T-helper 2 cell treated with Interferon-gamma antibody and Interleukin-4, amounts not matched to agents 5 μg/mL and 100 μg/mL, for 36 hours (primary cell): ENCODE data around the gene MSMB.
"Not testable (repeated sequence)": the region's sequence is repeated elsewhere in the genome, so short reads cannot be mapped to it uniquely, and the experiment has no call there.

Experiments used
- DNase-seq: peaks from one replicate; pipeline ENCODE4 v3.0.0; 2021; ENCODE audit warnings: low spot score
- H3K27ac Mint-ChIP-seq: one replicate; pipeline ENCODE4 v1.8.0; 2021; ENCODE audit warnings: mild to moderate bottlenecking, mixed read lengths
- H3K27me3 Mint-ChIP-seq: one replicate; pipeline ENCODE4 v1.8.0; 2021; ENCODE audit warnings: low read depth, mixed read lengths
- H3K36me3 Mint-ChIP-seq: one replicate; pipeline ENCODE4 v1.8.0; 2021; ENCODE audit warnings: low read depth, mixed read lengths
- H3K4me1 Mint-ChIP-seq: one replicate; pipeline ENCODE4 v1.8.0; 2021; ENCODE audit warnings: low read depth, mixed read lengths
- H3K4me3 Mint-ChIP-seq: one replicate; pipeline ENCODE4 v1.8.0; 2022; ENCODE audit warnings: mild to moderate bottlenecking, moderate library complexity, mixed read lengths
- H3K9me3 Mint-ChIP-seq: one replicate; pipeline ENCODE4 v1.8.0; 2021; ENCODE audit warnings: mixed read lengths

MSMB gene

DNA sequence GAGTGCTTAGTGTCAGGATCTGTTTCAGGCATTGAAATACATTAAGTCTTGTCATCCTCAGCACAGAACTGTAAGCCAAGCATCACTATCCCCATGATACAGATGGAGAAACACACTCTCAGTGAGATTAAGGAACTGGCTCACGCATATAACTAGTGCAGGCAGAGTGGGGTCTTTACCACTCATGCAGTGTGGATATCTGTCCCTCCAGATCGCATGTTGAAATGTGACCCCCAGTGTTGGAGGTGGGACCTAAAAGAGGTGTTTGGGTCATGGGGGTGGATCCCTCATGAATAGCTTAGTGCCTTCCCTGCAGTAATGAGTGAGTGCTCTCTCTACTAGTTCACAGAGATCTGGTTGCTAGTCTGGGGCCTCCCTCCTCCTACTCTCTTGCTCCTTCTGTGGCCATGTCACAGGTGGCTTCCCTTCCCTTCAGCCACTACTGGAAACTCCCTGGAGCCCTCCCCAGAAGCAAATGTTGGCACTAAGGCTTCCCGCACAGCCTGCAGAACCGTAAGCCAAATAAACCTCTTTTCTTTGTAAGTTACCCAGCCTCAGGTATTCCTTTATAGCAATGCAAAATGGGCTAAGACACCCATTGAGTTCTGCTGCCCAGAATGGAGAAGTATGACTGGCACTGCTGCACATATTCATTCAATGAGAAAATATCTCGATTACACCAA lies 31.8 kb upstream of the MSMB start:
- H3K27ac Mint-ChIP-seq: peak overlapping the region; percentile 14
- no peaks in the 10 kb centered on the region for H3K36me3 Mint-ChIP-seq
- peaks cover 4% of the 10 kb centered on the region for H3K27me3 Mint-ChIP-seq
- H3K4me1 Mint-ChIP-seq: peaks cover 14% of the 10 kb centered on the region
- H3K4me3 Mint-ChIP-seq: no peak overlapping the region
- no peaks in the 10 kb centered on the region for H3K9me3 Mint-ChIP-seq
- DNase-seq: no peak

DNA sequence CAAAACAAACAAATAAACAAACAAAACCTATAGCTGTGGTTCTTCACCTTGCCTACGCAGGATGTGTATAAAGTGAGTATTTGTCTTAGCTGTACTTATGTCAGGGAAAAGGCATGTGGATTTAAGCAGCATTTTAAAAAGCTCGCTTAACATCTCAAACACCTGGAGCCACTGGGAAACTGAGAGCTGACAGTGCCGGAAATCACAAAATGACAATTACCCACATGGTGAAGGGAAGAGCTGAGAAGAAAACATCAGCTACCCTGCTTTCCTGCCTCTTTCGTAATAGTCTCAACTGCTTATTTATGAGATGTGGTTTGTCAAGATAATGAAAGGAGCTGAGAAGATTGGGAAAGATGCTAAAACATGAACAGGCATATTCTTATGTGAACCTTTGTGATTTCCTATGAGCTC lies 31.1 kb upstream of the MSMB start:
- no peak for DNase-seq

DNA sequence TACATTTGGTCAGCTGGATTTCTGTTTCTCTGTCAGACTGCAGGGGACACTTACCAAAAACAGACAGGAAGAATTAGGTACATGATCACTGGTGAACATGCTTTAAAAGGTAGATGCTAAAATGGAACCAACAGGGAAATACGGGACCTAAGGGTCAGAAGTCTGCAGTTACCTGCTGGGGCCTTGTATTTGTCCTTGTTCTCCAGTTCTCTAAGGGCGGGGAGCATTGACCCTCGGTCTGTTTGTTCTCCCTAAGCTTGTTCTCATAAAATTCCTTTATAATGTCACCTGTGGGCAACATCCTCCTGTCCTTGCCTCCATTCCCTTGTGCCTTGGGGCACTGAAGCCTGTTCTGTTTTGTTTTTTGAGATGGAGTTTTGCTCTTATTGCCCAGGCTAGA lies 29.8 kb upstream of the MSMB start:
- Mint-ChIP-seq H3K4me1 (peaks cover 12% of the 10 kb centered on the region), H3K27ac (no peak overlapping the region), H3K36me3 (no peaks in the 10 kb centered on the region), H3K9me3 (no peaks in the 10 kb centered on the region), H3K27me3 (no peaks in the 10 kb centered on the region), H3K4me3 (no peak overlapping the region)
- DNase-seq: no peak

More for the DNA sequence above, 31.1 kb upstream of the MSMB start:
- Mint-ChIP-seq H3K27me3 (peaks cover 2% of the 10 kb centered on the region), H3K4me3 (no peak overlapping the region), H3K4me1 (peaks cover 14% of the 10 kb centered on the region), H3K36me3 (no peaks in the 10 kb centered on the region), H3K27ac (peak overlapping the region; percentile 19), H3K9me3 (no peaks in the 10 kb centered on the region)

DNA sequence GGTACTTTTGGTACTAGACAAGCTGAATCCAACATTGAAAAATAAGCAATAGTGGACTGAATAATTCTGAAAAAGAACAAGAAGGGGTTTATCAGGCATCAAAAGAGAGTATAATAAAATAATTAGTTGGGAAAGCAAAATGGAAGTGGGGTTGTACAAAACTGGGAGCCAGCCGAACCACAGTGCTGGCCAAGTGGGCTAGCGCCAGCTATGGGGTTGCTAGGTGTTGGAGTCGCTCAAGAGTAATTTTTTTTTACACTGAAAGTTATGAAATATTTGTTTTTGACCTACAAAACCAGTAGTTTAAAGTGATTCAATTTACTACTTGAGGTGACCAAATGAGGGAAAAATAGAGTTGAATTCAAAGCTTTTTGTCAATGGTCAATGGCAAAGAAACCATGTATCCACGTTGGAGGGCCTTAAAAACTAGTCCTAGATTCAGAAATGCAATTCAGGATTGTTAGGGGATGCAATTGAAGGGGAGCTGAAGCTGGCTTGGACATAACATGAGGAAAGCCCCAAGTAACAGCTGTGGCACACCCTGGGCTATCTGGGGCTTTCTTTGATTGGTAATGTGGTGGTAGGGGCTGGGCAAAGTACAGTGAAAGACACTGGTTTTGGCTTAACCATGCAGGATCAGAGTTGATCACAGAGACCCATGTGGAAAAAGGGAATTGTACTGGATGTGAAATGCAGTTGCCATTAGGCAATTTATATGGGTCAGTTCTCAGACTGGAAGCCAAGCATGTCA lies 28.3 kb upstream of the MSMB start:
- Mint-ChIP-seq H3K36me3 (no peaks in the 10 kb centered on the region), H3K9me3 (no peaks in the 10 kb centered on the region), H3K4me3 (no peak overlapping the region), H3K27me3 (no peaks in the 10 kb centered on the region), H3K4me1 (peaks cover 17% of the 10 kb centered on the region), H3K27ac (no peak overlapping the region)
- DNase-seq: no peak

DNA sequence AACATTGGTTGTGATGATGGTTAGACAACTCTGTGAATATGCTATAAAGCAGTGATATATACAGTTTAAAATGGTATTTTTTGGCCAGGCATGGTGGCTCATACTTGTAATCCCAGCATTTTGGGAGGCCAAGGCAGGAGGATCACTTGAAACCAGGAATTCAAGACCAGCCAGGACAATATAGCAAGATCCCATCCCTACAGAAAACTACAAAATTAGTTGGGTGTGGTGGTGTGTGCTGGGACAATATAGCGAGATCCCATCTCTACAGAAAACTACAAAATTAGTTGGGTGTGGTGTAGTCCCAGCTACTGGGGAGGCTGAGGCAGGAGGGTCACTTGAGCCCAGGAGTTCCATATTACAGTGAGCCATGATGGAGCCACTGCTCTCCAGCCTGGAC lies 27.5 kb upstream of the MSMB start:
- Mint-ChIP-seq H3K27me3 (no peaks in the 10 kb centered on the region), H3K4me1 (peaks cover 17% of the 10 kb centered on the region), H3K36me3 (no peaks in the 10 kb centered on the region), H3K9me3 (no peaks in the 10 kb centered on the region), H3K4me3 (no peak overlapping the region), H3K27ac (no peak overlapping the region)
- no peak for DNase-seq

DNA sequence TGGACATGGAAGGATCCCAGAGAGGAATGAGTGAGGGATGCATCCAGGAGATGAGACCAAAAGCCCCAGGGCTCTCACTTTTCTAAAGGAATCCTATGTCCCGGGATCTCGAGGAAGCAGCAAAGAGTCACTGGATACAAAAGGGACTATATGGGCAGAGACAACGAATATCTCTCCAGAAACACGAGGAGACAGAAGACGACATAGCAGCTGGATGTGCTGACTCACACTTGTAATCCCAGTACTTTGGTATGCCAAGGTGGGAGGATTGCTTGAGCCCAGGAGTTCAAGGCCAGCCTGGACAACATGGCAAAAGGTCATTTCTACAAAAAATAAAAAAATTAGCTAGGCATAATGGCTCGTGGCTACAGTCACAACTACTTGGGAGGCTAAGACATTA lies 24.7 kb upstream of the MSMB start:
- H3K27me3 Mint-ChIP-seq: no peaks in the 10 kb centered on the region
- H3K9me3 Mint-ChIP-seq: no peaks in the 10 kb centered on the region
- peaks cover 6% of the 10 kb centered on the region for H3K4me1 Mint-ChIP-seq
- no peak overlapping the region for H3K4me3 Mint-ChIP-seq
- no peaks in the 10 kb centered on the region for H3K36me3 Mint-ChIP-seq
- no peak for DNase-seq
- H3K27ac Mint-ChIP-seq: no peak overlapping the region

DNA sequence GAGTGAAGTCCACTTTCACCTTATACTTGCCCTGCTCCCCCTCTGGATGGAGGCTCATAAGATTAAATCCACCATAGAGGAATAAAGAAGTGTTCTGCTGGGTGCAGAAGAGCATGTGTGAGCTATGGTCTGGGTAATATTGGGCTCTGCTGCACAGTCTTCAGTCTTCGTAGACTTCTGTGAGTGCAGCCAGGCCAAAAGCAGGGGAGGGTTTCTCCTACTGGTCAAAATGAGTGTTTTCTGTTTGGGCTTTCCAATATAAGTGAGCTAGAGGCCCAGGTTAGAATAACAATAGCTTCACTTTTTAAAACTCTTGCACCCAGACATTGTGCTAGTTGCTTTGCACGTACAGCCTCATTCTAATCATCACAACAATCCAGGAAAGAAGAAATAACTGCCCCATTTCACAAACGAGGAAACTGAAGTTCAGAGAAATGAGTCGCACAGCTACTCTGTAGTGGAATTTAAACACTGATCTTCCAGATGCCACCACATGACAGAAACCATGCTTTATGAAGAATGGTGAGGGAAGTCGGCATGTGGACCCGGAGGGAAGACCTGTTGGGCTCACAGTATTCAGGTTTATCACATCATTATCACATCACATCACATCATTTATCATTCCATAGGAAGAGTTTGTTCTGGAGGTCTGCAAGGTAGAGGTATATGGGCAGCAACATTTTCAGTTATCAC lies 23.8 kb upstream of the MSMB start:
- no peak overlapping the region for H3K4me3 Mint-ChIP-seq
- peaks cover 6% of the 10 kb centered on the region for H3K4me1 Mint-ChIP-seq
- H3K9me3 Mint-ChIP-seq: no peaks in the 10 kb centered on the region
- DNase-seq: no peak
- H3K27ac Mint-ChIP-seq: no peak overlapping the region
- no peaks in the 10 kb centered on the region for H3K27me3 Mint-ChIP-seq
- H3K36me3 Mint-ChIP-seq: no peaks in the 10 kb centered on the region

DNA sequence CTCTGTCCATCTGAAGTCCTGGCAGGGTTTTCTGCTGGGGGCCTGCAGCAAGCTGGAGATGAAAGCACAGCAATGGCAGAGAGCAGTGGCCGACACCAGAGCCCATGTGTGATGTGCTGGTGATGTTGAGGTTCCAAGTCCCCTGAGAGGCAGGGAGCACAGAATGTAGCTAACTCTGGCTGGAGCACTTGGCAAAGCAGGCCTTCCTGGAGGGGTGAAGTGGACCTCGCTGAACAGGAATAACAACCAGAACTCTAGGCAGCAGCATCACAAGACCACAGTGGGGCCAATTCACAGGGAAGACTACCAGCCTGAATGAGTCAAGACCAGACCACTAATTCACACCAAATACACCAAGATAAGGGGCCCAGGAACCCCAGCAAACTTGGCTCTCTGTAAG lies 22.8 kb upstream of the MSMB start:
- no peaks in the 10 kb centered on the region for H3K27me3 Mint-ChIP-seq
- DNase-seq: no peak
- no peak overlapping the region for H3K4me3 Mint-ChIP-seq
- peaks cover 6% of the 10 kb centered on the region for H3K4me1 Mint-ChIP-seq
- H3K27ac Mint-ChIP-seq: no peak overlapping the region
- H3K36me3 Mint-ChIP-seq: no peaks in the 10 kb centered on the region
- no peaks in the 10 kb centered on the region for H3K9me3 Mint-ChIP-seq

DNA sequence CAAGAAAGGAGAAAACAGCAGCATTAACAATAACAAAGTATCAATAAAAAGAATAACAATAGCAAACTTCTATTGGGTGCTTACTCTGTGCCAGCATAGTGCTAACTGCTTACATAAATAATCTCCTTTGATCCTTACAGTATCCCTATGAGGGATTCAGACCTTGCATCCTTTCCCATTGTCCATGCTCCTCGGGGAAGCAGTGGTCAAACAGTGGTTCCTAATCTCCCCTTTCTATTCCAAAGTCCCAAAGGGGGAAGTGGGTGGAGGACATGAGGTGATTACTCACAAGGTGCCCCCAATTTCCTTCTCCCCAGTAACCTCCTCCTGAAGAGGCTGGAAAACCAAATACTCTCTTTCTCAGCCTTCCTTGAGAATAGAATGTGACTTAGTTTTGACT lies 22.0 kb upstream of the MSMB start:
- Mint-ChIP-seq H3K27me3 (no peaks in the 10 kb centered on the region), H3K4me1 (peaks cover 6% of the 10 kb centered on the region), H3K4me3 (no peak overlapping the region), H3K27ac (no peak overlapping the region), H3K36me3 (no peaks in the 10 kb centered on the region), H3K9me3 (no peaks in the 10 kb centered on the region)
- DNase-seq: no peak

DNA sequence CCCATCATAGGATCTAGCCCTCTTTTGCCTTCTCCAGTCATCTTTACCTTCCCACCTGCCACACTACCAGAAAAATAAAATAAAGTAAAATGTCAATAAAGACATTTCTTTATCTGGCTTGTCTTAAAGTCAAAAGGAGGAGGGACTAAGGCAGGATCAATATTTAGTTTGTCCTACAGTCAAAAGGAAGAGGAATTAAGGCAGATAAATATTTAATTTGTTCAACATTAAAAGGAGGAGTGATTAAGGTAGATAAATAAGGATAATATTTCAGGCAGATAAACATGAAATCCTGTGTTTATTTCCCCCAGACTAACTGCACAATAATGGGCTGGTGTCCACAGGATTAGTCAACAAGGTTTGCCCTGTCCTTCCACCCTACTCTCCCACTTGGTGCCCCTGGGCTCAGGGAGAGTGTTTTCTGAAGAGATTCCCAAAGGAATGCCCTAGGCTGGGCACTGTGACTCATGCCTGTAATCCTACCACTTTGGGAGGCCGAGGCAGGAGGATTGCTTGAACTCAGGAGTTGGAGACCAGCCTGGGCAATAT lies 18.3 kb upstream of the MSMB start:
- Mint-ChIP-seq H3K4me3 (no peak overlapping the region), H3K27me3 (peaks cover 4% of the 10 kb centered on the region), H3K9me3 (no peaks in the 10 kb centered on the region), H3K36me3 (no peaks in the 10 kb centered on the region), H3K27ac (no peak overlapping the region), H3K4me1 (no peaks in the 10 kb centered on the region)
- DNase-seq: no peak

DNA sequence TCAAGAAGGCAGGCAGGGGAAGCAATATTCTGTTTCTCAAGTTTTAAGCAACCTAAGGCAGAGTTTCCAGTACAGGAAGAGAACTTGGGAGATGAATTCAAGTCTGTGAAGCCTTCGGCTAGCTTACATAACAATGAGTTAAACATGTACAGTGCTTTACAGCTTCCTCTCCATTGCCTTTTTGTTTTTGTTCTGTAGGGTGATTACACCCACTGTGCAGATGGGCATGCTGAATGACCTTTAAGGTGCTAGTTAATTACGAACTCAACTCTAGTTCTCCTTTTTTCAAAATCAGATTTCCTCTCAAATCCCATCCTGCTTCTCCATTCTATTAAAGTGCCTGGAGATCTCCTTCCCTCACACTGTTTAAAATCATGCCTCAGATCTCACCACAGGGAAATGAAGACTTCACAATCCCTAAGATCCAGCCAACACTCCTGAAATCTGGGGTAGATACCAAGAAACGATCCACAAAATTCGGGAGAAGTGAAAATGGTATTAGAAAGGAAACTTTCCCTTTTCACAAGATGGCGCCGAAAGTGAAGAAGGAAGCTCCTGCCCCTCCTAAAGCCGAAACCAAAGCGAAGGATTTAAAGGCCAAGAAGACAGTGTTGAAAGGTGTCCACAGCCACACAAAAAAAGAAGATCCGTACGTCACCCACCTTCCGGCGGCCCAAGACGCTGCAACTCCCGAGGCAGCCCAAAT lies 16.8 kb upstream of the MSMB start:
- H3K27me3 Mint-ChIP-seq: peaks cover 4% of the 10 kb centered on the region
- no peak for DNase-seq
- no peak overlapping the region for H3K27ac Mint-ChIP-seq
- no peak overlapping the region for H3K4me3 Mint-ChIP-seq
- H3K4me1 Mint-ChIP-seq: no peaks in the 10 kb centered on the region
- H3K9me3 Mint-ChIP-seq: no peaks in the 10 kb centered on the region
- no peaks in the 10 kb centered on the region for H3K36me3 Mint-ChIP-seq

DNA sequence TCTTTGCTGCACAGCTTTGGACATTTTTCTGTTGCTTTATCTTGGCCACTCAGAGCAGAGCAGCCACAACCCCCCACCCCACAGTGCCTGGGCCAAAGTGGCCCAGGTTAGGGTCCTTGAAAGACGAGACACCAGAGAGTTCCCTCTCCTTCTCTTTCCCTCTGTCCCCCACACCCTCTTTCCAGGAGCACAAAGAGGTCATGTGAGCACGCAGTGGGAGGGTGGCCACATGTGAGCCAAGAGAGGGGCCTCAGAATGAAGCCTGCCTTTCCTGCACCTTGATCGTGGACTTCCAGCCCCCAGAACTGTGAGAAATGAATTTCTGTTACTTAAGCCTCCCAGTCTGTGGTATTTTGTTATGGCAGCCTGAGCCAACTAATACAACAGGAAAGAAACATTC lies 14.6 kb upstream of the MSMB start:
- DNase-seq: no peak
- H3K27me3 Mint-ChIP-seq: peaks cover 9% of the 10 kb centered on the region
- H3K9me3 Mint-ChIP-seq: no peaks in the 10 kb centered on the region
- no peak overlapping the region for H3K4me3 Mint-ChIP-seq
- H3K4me1 Mint-ChIP-seq: no peaks in the 10 kb centered on the region
- no peaks in the 10 kb centered on the region for H3K36me3 Mint-ChIP-seq
- H3K27ac Mint-ChIP-seq: no peak overlapping the region

DNA sequence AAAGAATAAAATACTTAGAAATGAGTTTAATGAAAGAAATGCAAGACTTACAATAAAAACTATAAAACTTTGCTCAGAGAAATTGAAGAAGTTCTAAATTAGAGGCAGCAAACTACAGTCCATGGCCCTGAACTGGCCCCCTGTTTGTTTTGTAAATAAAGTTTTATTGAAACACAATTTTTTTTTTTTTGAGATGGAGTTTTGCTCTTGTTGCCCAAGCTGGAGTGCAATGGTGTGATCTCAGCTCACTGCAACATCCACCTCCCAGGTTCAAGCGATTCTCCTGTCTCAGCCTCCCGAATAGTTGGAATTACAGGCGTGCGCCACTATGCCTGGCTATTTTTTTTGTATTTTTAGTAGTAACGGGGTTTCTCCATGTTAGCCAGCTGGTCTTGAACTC lies 11.9 kb upstream of the MSMB start:
- H3K27me3 Mint-ChIP-seq: peaks cover 13% of the 10 kb centered on the region
- DNase-seq, H3K9me3 Mint-ChIP-seq, H3K4me1 Mint-ChIP-seq, H3K27ac Mint-ChIP-seq, H3K4me3 Mint-ChIP-seq, H3K36me3 Mint-ChIP-seq: not testable (repeated sequence)

DNA sequence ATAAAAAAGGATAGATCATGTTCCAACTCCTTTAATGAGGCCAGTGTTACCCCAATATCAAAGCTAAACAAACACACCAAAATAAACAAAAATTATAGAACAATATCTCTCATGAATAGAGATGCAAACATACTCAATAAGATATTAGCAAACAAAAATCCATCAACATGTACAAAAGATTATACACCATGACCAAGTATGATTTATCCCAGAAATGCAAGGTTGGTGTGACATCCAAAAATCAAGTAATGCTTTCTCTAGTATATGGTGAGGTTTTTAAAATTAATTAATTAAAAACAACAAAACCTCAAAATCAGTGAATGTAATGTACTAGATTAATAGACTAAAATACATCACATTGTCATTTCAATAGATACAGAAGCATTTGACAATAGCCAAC lies 11.0 kb upstream of the MSMB start:
- Mint-ChIP-seq H3K4me3 (no peak overlapping the region), H3K4me1 (peaks cover 3% of the 10 kb centered on the region), H3K36me3 (no peaks in the 10 kb centered on the region), H3K27ac (no peak overlapping the region), H3K9me3 (no peaks in the 10 kb centered on the region), H3K27me3 (peaks cover 10% of the 10 kb centered on the region)
- no peak for DNase-seq
